ENCODE results near the gene SACM1L. TPM values are rescaled to one million over a fixed set of nuclear protein-coding genes. Genes with fewer than 3 reads are reported as not detected.

Gene SACM1L
- total and polyA plus RNA-seq, 2 of the 4 experiments (the other 2 are of a cell fraction) = 19.0 to 40.9 TPM

DNA sequence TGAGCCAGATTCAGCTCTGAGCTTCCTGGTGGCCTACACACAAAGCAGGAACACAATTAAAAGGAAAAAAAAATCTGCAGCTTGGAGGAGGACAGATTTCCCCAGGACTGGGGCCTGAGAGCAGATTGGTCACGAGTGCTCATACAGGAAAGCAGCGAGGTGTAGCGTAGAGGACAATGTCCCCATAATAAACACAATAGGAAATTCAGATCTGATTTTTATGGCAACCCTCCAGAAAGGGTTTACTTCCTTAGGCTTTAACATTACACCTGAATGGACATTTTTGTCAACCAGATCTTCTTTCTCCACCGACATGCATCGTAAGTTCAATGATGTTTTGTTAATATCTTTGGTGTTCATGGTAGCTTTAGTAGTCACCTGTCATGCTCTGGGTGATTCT is 83.9 kb downstream of the SACM1L start:
- H2BK15ac ChIP-seq (ENCODE audit: low read depth, low read length) = no peak overlapping the region
- H3K36me3 ChIP-seq (ENCODE audit: control insufficient read depth, insufficient read depth, low read length) = no peaks in the 10 kb centered on the region
- POLR2A ChIA-PET (ENCODE audit: unreplicated experiment) = no interaction called here
- BruUV-seq (replicated peaks) = no TSS peak
- no peak overlapping the region for H4K5ac ChIP-seq (ENCODE audit: low read depth, low read length)
- H2BK20ac ChIP-seq (ENCODE audit: low read depth, low read length) = no peak overlapping the region
- no peak overlapping the region for H2AK5ac ChIP-seq (ENCODE audit: low read depth, low read length)
- H2AFZ ChIP-seq (replicated peaks; ENCODE audit: low read length, poor library complexity) = no peak overlapping the region
- no peak overlapping the region for H4K8ac ChIP-seq (ENCODE audit: low read depth in 2 of 2, low read length in 2 of 2)
- H3K4ac ChIP-seq (ENCODE audit: low read depth, low read length) = no peak overlapping the region
- H3K56ac ChIP-seq (ENCODE audit: extremely low read depth, insufficient read depth, low read length) = no peak overlapping the region
- H2BK5ac ChIP-seq (ENCODE audit: low read depth, low read length, poor library complexity, severe bottlenecking) = no peak overlapping the region
- CTCF ChIA-PET = no interaction called here
- H3K27me3 ChIP-seq (ENCODE audit: control insufficient read depth, insufficient read depth, low read length) = peaks cover 77% of the 10 kb centered on the region
- DNase-seq = no peak
- in situ Hi-C loops (cut with MboI; ENCODE audit: low sequenced_read_pairs) = no loop called here
- H3K18ac ChIP-seq (ENCODE audit: low read depth, low read length) = no peak overlapping the region
- H3K23ac ChIP-seq (ENCODE audit: low read depth, low read length) = no peak overlapping the region
- H2BK120ac ChIP-seq (ENCODE audit: low read depth, low read length) = no peak overlapping the region
- H3K14ac ChIP-seq (replicated peaks; ENCODE audit: low read depth, low read length) = no peak overlapping the region
- H3K79me1 ChIP-seq (ENCODE audit: low read depth in 1 of 2, low read length in 2 of 2) = no peaks in the 10 kb centered on the region
- H3K9me1 ChIP-seq (ENCODE audit: insufficient read depth, low read length) = no peaks in the 10 kb centered on the region
- no peak for ATAC-seq (ENCODE audit: low read depth)
- H3K4me3 ChIP-seq (ENCODE audit: insufficient read depth, low read depth, low read length) = no peak overlapping the region
- H4K20me1 ChIP-seq (ENCODE audit: insufficient read depth, low read length) = no peaks in the 10 kb centered on the region
- no peaks in the 10 kb centered on the region for H3K4me1 ChIP-seq (ENCODE audit: control insufficient read depth, insufficient read depth, low read length)
- no peak overlapping the region for H3K4me2 ChIP-seq (ENCODE audit: low read depth, low read length)
- no peak overlapping the region for H2AK9ac ChIP-seq (replicated peaks; ENCODE audit: low read depth, low read length, poor library complexity)
- TF ChIP-seq BHLHE40 (IDR thresholded peaks at IDR 0.05; ENCODE audit: low read depth, low read length) (no peak), FOS (IDR thresholded peaks at IDR 0.05; ENCODE audit: low read depth, low read length) (no peak), CEBPB (IDR thresholded peaks at IDR 0.05; ENCODE audit: low read depth, low read length) (no peak), MAZ (IDR thresholded peaks at IDR 0.05; ENCODE audit: borderline replicate concordance, low read depth, low read length) (no peak), CHD1 (IDR thresholded peaks at IDR 0.05; ENCODE audit: low read depth, low read length) (no peak), POLR2A (IDR thresholded peaks at IDR 0.05; ENCODE audit: low read depth, low read length) (no peak), USF2 (IDR thresholded peaks at IDR 0.05; ENCODE audit: low read depth, low read length) (no peak), RFX5 (IDR thresholded peaks at IDR 0.05; ENCODE audit: low read depth, low read length) (no peak), CTCF (conservative IDR thresholded peaks at IDR 0.05; ENCODE audit: low read depth, low read length) (no peak), MAFK (IDR thresholded peaks at IDR 0.05; ENCODE audit: low read depth, low read length) (no peak), SMC3 (IDR thresholded peaks at IDR 0.05; ENCODE audit: low read depth, low read length) (no peak), MXI1 (IDR thresholded peaks at IDR 0.05; ENCODE audit: borderline replicate concordance, low read depth, low read length) (no peak), RAD21 (IDR thresholded peaks at IDR 0.05; ENCODE audit: low read length) (no peak), NFE2L2 (IDR thresholded peaks at IDR 0.05; ENCODE audit: low read depth, low read length) (no peak), RCOR1 (IDR thresholded peaks at IDR 0.05; ENCODE audit: insufficient replicate concordance, low read length) (no peak)
- TF ChIP-seq, protein P1, sequence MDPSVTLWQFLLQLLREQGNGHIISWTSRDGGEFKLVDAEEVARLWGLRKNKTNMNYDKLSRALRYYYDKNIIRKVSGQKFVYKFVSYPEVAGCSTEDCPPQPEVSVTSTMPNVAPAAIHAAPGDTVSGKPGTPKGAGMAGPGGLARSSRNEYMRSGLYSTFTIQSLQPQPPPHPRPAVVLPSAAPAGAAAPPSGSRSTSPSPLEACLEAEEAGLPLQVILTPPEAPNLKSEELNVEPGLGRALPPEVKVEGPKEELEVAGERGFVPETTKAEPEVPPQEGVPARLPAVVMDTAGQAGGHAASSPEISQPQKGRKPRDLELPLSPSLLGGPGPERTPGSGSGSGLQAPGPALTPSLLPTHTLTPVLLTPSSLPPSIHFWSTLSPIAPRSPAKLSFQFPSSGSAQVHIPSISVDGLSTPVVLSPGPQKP (IDR thresholded peaks at IDR 0.05; ENCODE audit: borderline replicate concordance, low read depth, low read length) = no peak
- intact Hi-C loops (cut with micrococcal nuclease) = no loop called here
- H4K91ac ChIP-seq (ENCODE audit: insufficient read depth, low read depth, low read length) = no peak overlapping the region
- dilution Hi-C loops (cut with HindIII; ENCODE audit: low sequenced_read_pairs, unreplicated experiment) = no loop called here
- peaks cover 5% of the 10 kb centered on the region; the same call in 1 of the 2 replicates for H3K9me3 ChIP-seq (ENCODE audit: control insufficient read depth, insufficient read depth, low read length)
- no peak overlapping the region for H3K9ac ChIP-seq (ENCODE audit: low read depth, low read length)
- WGBS, 2 experiments (ENCODE audit: extremely low coverage in 2 of 2, insufficient read length in 1 of 2) = no CpG with 5 or more reads among the region's 5 CpGs
- no peak overlapping the region for H3K27ac ChIP-seq (ENCODE audit: insufficient read depth, low read length)

All from IMR-90 (cell line).